ENCODE data around the gene YOD1.

DNA sequence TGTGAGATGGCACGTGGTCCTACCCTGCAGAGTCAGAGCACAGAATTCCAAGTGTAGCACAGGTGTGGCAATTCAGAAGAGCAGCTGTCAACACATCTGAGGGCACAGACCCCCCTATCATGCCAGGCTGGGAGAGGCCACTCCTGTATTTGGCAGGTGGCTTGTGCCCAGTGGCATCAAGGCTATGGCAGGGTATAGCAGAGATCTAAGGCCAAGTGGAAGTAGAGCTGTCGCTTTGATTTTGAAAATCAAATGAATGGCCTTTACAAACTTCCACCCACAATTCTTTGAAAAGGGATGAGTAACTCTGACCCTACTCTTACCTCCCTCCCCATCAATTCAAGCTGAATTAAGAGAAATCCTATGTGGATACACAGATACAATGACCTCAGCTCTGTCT is 31.8 kb downstream of the YOD1 start:
- TF ChIP-seq, protein P1, sequence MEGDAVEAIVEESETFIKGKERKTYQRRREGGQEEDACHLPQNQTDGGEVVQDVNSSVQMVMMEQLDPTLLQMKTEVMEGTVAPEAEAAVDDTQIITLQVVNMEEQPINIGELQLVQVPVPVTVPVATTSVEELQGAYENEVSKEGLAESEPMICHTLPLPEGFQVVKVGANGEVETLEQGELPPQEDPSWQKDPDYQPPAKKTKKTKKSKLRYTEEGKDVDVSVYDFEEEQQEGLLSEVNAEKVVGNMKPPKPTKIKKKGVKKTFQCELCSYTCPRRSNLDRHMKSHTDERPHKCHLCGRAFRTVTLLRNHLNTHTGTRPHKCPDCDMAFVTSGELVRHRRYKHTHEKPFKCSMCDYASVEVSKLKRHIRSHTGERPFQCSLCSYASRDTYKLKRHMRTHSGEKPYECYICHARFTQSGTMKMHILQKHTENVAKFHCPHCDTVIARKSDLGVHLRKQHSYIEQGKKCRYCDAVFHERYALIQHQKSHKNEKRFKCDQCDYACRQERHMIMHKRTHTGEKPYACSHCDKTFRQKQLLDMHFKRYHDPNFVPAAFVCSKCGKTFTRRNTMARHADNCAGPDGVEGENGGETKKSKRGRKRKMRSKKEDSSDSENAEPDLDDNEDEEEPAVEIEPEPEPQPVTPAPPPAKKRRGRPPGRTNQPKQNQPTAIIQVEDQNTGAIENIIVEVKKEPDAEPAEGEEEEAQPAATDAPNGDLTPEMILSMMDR (IDR thresholded peaks at IDR 0.05 in 2 of 3, conservative IDR thresholded peaks at IDR 0.05 in 1 of 3; ENCODE audit: control insufficient read depth in 2 of 3, extremely low read depth in 1 of 3, insufficient read depth in 1 of 3, low read depth in 3 of 3, low read length in 3 of 3), result no peak
- TF ChIP-seq, protein P2, sequence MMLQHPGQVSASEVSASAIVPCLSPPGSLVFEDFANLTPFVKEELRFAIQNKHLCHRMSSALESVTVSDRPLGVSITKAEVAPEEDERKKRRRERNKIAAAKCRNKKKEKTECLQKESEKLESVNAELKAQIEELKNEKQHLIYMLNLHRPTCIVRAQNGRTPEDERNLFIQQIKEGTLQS (IDR thresholded peaks at IDR 0.05; ENCODE audit: borderline replicate concordance, extremely low read depth, low read depth, low read length), result no peak
- TF ChIP-seq RCOR1 (conservative IDR thresholded peaks at IDR 0.05; ENCODE audit: low read depth, low read length) (no peak), SUPT20H (IDR thresholded peaks at IDR 0.05; ENCODE audit: borderline replicate concordance, control insufficient read depth, low read depth, low read length) (no peak), POLR2AphosphoS5 (IDR thresholded peaks at IDR 0.05; ENCODE audit: low read length) (no peak), NRF1 (conservative IDR thresholded peaks at IDR 0.05; ENCODE audit: low read depth, low read length) (no peak)
- TF ChIP-seq, protein P3, sequence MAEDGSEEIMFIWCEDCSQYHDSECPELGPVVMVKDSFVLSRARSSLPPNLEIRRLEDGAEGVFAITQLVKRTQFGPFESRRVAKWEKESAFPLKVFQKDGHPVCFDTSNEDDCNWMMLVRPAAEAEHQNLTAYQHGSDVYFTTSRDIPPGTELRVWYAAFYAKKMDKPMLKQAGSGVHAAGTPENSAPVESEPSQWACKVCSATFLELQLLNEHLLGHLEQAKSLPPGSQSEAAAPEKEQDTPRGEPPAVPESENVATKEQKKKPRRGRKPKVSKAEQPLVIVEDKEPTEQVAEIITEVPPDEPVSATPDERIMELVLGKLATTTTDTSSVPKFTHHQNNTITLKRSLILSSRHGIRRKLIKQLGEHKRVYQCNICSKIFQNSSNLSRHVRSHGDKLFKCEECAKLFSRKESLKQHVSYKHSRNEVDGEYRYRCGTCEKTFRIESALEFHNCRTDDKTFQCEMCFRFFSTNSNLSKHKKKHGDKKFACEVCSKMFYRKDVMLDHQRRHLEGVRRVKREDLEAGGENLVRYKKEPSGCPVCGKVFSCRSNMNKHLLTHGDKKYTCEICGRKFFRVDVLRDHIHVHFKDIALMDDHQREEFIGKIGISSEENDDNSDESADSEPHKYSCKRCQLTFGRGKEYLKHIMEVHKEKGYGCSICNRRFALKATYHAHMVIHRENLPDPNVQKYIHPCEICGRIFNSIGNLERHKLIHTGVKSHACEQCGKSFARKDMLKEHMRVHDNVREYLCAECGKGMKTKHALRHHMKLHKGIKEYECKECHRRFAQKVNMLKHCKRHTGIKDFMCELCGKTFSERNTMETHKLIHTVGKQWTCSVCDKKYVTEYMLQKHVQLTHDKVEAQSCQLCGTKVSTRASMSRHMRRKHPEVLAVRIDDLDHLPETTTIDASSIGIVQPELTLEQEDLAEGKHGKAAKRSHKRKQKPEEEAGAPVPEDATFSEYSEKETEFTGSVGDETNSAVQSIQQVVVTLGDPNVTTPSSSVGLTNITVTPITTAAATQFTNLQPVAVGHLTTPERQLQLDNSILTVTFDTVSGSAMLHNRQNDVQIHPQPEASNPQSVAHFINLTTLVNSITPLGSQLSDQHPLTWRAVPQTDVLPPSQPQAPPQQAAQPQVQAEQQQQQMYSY (CRISPR knock-in tag; IDR thresholded peaks at IDR 0.05), result no peak
